ENCODE measurements around the gene ZNF862. TPM values are rescaled to one million over a fixed set of nuclear protein-coding genes. Genes with fewer than 3 reads are reported as not detected.

The ZNF862 gene
- total RNA-seq, 2 donors from 2014 or later = 11.4 to 17.3 TPM

DNA sequence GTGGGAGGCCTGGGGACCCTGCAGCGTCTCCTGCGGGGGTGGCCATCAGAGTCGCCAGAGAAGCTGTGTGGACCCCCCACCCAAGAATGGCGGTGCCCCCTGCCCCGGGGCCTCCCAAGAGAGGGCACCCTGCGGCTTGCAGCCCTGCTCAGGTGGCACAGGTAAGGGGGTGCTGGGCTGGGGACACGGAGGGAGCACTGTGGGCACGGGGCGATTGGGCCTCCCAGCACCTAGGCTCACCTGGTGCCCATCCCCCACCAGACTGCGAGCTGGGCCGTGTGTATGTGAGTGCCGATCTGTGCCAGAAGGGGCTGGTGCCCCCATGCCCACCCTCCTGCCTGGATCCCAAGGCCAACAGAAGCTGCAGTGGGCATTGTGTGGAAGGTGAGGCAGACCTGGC lies 35.2 kb upstream of the ZNF862 start:
- H3K27ac ChIP-seq = no peak overlapping the region
- no peak overlapping the region for H3K4me3 ChIP-seq
- no peak for DNase-seq (ENCODE audit: low spot score)
- no peak for ATAC-seq (ENCODE audit: insufficient number of reproducible peaks, low FRiP score, low read depth)
- H3K4me1 ChIP-seq (ENCODE audit: control insufficient read depth in 1 of 2, low read depth in 2 of 2) = no peaks in the 10 kb centered on the region
- H3K27me3 ChIP-seq (replicated peaks; ENCODE audit: insufficient read depth) = no peaks in the 10 kb centered on the region
- TF ChIP-seq, protein P1, sequence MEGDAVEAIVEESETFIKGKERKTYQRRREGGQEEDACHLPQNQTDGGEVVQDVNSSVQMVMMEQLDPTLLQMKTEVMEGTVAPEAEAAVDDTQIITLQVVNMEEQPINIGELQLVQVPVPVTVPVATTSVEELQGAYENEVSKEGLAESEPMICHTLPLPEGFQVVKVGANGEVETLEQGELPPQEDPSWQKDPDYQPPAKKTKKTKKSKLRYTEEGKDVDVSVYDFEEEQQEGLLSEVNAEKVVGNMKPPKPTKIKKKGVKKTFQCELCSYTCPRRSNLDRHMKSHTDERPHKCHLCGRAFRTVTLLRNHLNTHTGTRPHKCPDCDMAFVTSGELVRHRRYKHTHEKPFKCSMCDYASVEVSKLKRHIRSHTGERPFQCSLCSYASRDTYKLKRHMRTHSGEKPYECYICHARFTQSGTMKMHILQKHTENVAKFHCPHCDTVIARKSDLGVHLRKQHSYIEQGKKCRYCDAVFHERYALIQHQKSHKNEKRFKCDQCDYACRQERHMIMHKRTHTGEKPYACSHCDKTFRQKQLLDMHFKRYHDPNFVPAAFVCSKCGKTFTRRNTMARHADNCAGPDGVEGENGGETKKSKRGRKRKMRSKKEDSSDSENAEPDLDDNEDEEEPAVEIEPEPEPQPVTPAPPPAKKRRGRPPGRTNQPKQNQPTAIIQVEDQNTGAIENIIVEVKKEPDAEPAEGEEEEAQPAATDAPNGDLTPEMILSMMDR (IDR thresholded peaks at IDR 0.05) = no peak
- H3K36me3 ChIP-seq = no peaks in the 10 kb centered on the region
- H3K9me3 ChIP-seq = no peaks in the 10 kb centered on the region

DNA sequence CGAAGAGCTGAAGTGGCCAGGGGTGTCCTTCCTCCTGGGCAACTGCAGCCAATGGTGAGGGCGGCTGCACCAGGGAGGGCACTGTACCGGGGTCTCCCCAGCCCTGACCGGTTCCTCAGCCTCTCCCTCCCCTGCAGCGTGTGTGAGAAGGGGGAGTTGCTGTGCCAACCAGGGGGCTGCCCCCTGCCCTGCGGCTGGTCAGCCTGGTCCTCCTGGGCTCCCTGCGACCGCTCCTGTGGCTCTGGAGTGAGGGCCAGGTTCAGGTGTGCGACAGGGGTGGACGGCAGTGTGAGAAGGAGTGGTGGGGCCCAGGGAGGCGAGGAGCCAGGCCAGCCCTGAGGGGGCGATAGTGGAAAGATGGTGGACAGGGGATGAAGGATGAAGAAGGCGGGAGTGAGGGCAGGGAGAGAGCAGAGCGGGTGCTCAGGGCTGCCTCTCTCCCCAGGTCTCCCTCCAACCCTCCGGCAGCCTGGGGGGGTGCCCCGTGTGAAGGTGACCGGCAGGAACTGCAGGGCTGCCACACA lies 34.6 kb upstream of the ZNF862 start:
- Histone ChIP-seq H3K27me3 (replicated peaks; ENCODE audit: insufficient read depth) (no peaks in the 10 kb centered on the region), H3K36me3 (no peaks in the 10 kb centered on the region), H3K4me3 (no peak overlapping the region), H3K9me3 (no peaks in the 10 kb centered on the region), H3K4me1 (ENCODE audit: control insufficient read depth in 1 of 2, low read depth in 2 of 2) (no peaks in the 10 kb centered on the region), H3K27ac (no peak overlapping the region)
- ATAC-seq (ENCODE audit: insufficient number of reproducible peaks, low FRiP score, low read depth) = no peak
- TF ChIP-seq, protein P1 (IDR thresholded peaks at IDR 0.05) = no peak
- DNase-seq (ENCODE audit: low spot score) = no peak

DNA sequence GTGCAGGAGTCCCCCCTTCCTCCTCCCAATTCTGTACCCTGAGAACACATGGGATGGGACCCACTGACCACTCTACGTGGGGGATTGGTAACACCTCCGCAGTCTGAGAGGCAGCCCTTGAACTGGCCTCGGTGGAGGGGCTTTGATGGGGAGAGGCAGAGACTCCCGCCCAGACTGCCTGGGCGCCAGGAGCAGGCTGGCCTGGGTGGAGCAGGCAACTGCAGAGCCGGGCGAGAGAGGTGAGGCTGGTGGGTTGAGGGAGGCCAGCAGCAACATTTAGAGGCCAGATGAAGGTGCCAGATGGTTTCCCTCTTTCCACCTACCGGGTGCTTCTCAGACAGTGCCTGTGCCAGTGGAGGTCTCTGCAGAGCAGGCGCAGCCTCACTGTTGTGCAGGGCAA lies 34.1 kb upstream of the ZNF862 start:
- DNase-seq (ENCODE audit: low spot score) = no peak
- no peak for ATAC-seq (ENCODE audit: insufficient number of reproducible peaks, low FRiP score, low read depth)
- TF ChIP-seq, protein P1 (IDR thresholded peaks at IDR 0.05) = no peak

DNA sequence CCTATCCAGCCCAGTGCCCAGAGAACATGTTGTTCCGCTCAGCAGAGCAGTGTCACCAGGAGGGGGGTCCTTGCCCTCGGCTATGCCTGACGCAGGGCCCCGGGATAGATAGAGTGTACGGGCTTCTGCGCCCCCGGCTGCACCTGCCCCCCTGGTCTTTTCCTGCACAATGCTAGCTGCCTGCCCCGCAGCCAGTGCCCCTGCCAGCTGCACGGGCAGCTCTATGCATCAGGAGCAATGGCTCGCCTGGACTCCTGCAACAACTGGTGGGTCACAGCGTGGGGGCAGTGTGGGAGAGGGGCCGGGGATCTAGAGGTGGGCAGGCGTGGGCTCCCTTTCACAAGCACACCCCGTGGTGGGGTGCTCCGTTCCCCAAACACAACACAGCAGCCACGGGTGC lies 31.4 kb upstream of the ZNF862 start:
- Histone ChIP-seq H3K27me3 (replicated peaks; ENCODE audit: insufficient read depth) (no peaks in the 10 kb centered on the region), H3K9me3 (no peaks in the 10 kb centered on the region), H3K4me3 (no peak overlapping the region), H3K36me3 (no peaks in the 10 kb centered on the region), H3K4me1 (ENCODE audit: control insufficient read depth in 1 of 2, low read depth in 2 of 2) (no peaks in the 10 kb centered on the region), H3K27ac (no peak overlapping the region)
- ATAC-seq (ENCODE audit: insufficient number of reproducible peaks, low FRiP score, low read depth) = no peak
- no peak for DNase-seq (ENCODE audit: low spot score)
- TF ChIP-seq, protein P1 (IDR thresholded peaks at IDR 0.05) = no peak

More for the DNA sequence above, 34.1 kb upstream of the ZNF862 start:
- Histone ChIP-seq H3K9me3 (no peaks in the 10 kb centered on the region), H3K4me3 (no peak overlapping the region), H3K36me3 (no peaks in the 10 kb centered on the region), H3K27ac (no peak overlapping the region), H3K4me1 (ENCODE audit: control insufficient read depth in 1 of 2, low read depth in 2 of 2) (no peaks in the 10 kb centered on the region), H3K27me3 (replicated peaks; ENCODE audit: insufficient read depth) (no peaks in the 10 kb centered on the region)

DNA sequence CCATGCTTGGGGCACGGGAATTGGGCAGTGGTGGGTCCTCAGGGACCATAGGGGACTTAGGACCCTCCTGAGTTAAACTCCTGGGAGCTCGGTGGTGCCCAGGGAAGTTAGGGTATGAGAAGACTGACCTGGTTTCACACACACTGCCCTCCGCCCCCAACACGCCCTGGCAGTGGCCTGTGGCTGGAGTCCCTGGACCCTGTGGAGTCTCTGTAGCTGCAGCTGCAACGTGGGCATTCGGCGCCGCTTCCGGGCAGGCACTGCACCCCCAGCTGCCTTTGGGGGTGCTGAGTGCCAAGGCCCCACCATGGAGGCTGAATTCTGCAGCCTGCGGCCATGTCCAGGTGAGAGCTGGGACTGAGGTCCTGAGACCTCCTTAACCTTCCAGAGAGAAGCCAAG lies 29.9 kb upstream of the ZNF862 start:
- TF ChIP-seq, protein P1 (IDR thresholded peaks at IDR 0.05) = no peak
- Histone ChIP-seq H3K27ac (no peak overlapping the region), H3K9me3 (no peaks in the 10 kb centered on the region), H3K36me3 (no peaks in the 10 kb centered on the region), H3K4me3 (no peak overlapping the region), H3K27me3 (replicated peaks; ENCODE audit: insufficient read depth) (no peaks in the 10 kb centered on the region), H3K4me1 (ENCODE audit: control insufficient read depth in 1 of 2, low read depth in 2 of 2) (no peaks in the 10 kb centered on the region)
- ATAC-seq (ENCODE audit: insufficient number of reproducible peaks, low FRiP score, low read depth) (no peak), DNase-seq (ENCODE audit: low spot score) (no peak)
